Measurements from ENCODE around the gene HECTD1.

The HECTD1 gene

DNA sequence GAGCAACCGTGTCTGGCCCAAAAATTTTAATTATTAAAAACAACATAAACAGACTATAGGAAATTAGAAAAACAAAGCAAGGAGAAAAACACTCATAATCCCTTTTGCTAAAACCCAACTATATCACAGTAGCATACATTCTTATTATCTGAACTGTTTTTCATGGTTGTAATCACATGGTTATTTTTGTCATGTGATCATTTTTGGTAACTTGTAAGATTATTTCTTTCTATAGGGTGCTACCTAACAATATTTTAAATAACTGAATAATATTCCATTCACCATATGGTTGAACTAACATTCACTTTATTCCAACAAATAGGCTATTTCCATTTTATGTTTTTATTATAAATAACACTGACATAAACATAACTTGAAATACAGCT, 23.0 kb upstream of the HECTD1 start:
- Histone ChIP-seq H4K91ac (ENCODE audit: low read depth, low read length) (no peak overlapping the region), H3K27me3 (ENCODE audit: insufficient read depth, low read length) (no peaks in the 10 kb centered on the region), H3K4me2 (ENCODE audit: low read length) (no peak overlapping the region), H2AK5ac (ENCODE audit: low read length) (no peak overlapping the region), H2AFZ (ENCODE audit: insufficient read depth, low read length, poor library complexity) (no peak overlapping the region), H3K14ac (ENCODE audit: low read length) (no peak overlapping the region), H3K23ac (ENCODE audit: low read length) (no peak overlapping the region), H3K36me3 (ENCODE audit: control insufficient read depth in 1 of 2, insufficient read depth in 2 of 2, low read length in 2 of 2) (no peaks in the 10 kb centered on the region), H2BK12ac (ENCODE audit: low read length) (no peak overlapping the region), H3K79me2 (ENCODE audit: control insufficient read depth, insufficient read depth, low read length, poor library complexity) (no peaks in the 10 kb centered on the region), H3K9ac (ENCODE audit: low read length) (no peak overlapping the region), H3K79me1 (ENCODE audit: low read length) (no peaks in the 10 kb centered on the region), H2BK120ac (ENCODE audit: insufficient read depth, low read length, poor library complexity) (no peak overlapping the region), H2BK5ac (ENCODE audit: low read depth, low read length, poor library complexity) (no peak overlapping the region), H3K4me3 (ENCODE audit: low read depth, low read length) (no peak overlapping the region), H3K4me1 (ENCODE audit: control insufficient read depth in 1 of 2, insufficient read depth in 2 of 2, low read length in 2 of 2) (peaks cover 0 to 2% of the 10 kb centered on the region in 2 experiments), H3K18ac (ENCODE audit: low read length) (no peak overlapping the region), H3K9me3 (ENCODE audit: insufficient read depth, low read depth, low read length) (no peaks in the 10 kb centered on the region), H4K12ac (ENCODE audit: low read depth, low read length) (no peak overlapping the region), H3K4ac (ENCODE audit: low read depth, low read length) (no peak overlapping the region), H3K27ac (ENCODE audit: low read depth, low read length) (no peak overlapping the region), H4K8ac (ENCODE audit: low read depth, low read length) (no peak overlapping the region)
- WGBS (ENCODE audit: extremely low coverage, insufficient coverage, insufficient read length) = no CpG with 5 or more reads among the region's 1 CpG
- DNase-seq = no peak

GRCh38 chr14:31229638-31230572, 22.3 kb upstream of the HECTD1 start:
- H4K8ac ChIP-seq (ENCODE audit: low read depth, low read length) = no peak overlapping the region
- no peak overlapping the region for H2BK120ac ChIP-seq (ENCODE audit: insufficient read depth, low read length, poor library complexity)
- peak overlapping the region; percentile 51 for H3K4me2 ChIP-seq (ENCODE audit: low read length)
- no peak overlapping the region for H2AK5ac ChIP-seq (ENCODE audit: low read length)
- no peak overlapping the region for H2BK12ac ChIP-seq (ENCODE audit: low read length)
- no peaks in the 10 kb centered on the region for H3K79me1 ChIP-seq (ENCODE audit: low read length)
- no peaks in the 10 kb centered on the region for H3K9me3 ChIP-seq (ENCODE audit: insufficient read depth, low read depth, low read length)
- no peak overlapping the region for H3K9ac ChIP-seq (ENCODE audit: low read length)
- H3K79me2 ChIP-seq (ENCODE audit: control insufficient read depth, insufficient read depth, low read length, poor library complexity) = no peaks in the 10 kb centered on the region
- H4K91ac ChIP-seq (ENCODE audit: low read depth, low read length) = no peak overlapping the region
- H3K18ac ChIP-seq (ENCODE audit: low read length) = no peak overlapping the region
- DNase-seq = peak; percentile 90 to 98
- H3K27me3 ChIP-seq (ENCODE audit: insufficient read depth, low read length) = no peaks in the 10 kb centered on the region
- no peak overlapping the region for H3K4me3 ChIP-seq (ENCODE audit: low read depth, low read length)
- no peak overlapping the region for H2AFZ ChIP-seq (ENCODE audit: insufficient read depth, low read length, poor library complexity)
- H3K4me1 ChIP-seq (ENCODE audit: control insufficient read depth in 1 of 2, insufficient read depth in 2 of 2, low read length in 2 of 2) = peaks cover 0 to 2% of the 10 kb centered on the region in 2 experiments
- no peak overlapping the region for H3K23ac ChIP-seq (ENCODE audit: low read length)
- WGBS (ENCODE audit: extremely low coverage, insufficient coverage, insufficient read length) = no CpG with 5 or more reads among the region's 17 CpGs
- H3K14ac ChIP-seq (ENCODE audit: low read length) = no peak overlapping the region
- no peak overlapping the region for H3K4ac ChIP-seq (ENCODE audit: low read depth, low read length)
- no peaks in the 10 kb centered on the region for H3K36me3 ChIP-seq (ENCODE audit: control insufficient read depth in 1 of 2, insufficient read depth in 2 of 2, low read length in 2 of 2)
- no peak overlapping the region for H2BK5ac ChIP-seq (ENCODE audit: low read depth, low read length, poor library complexity)
- no peak overlapping the region for H4K12ac ChIP-seq (ENCODE audit: low read depth, low read length)
- H3K27ac ChIP-seq (ENCODE audit: low read depth, low read length) = no peak overlapping the region

- no peak overlapping the region for H2AFZ ChIP-seq (ENCODE audit: insufficient read depth, low read length, poor library complexity)
- H3K4me3 ChIP-seq (ENCODE audit: low read depth, low read length) = no peak overlapping the region
- H2BK12ac ChIP-seq (ENCODE audit: low read length) = no peak overlapping the region
Observed at GRCh38 chr14:31229009-31229408, 21.4 kb upstream of the HECTD1 start.

GRCh38 chr14:31228533-31228932, 20.9 kb upstream of the HECTD1 start:
- H3K27ac ChIP-seq (ENCODE audit: low read depth, low read length) = no peak overlapping the region

More at GRCh38 chr14:31229009-31229408, 21.4 kb upstream of the HECTD1 start:
- H4K8ac ChIP-seq (ENCODE audit: low read depth, low read length) = no peak overlapping the region
- H3K14ac ChIP-seq (ENCODE audit: low read length) = no peak overlapping the region
- H3K4me1 ChIP-seq (ENCODE audit: control insufficient read depth in 1 of 2, insufficient read depth in 2 of 2, low read length in 2 of 2) = peaks cover 0 to 2% of the 10 kb centered on the region in 2 experiments
- no peaks in the 10 kb centered on the region for H3K36me3 ChIP-seq (ENCODE audit: control insufficient read depth in 1 of 2, insufficient read depth in 2 of 2, low read length in 2 of 2)
- H3K79me2 ChIP-seq (ENCODE audit: control insufficient read depth, insufficient read depth, low read length, poor library complexity) = no peaks in the 10 kb centered on the region
- no peak for DNase-seq
- no peak overlapping the region for H3K27ac ChIP-seq (ENCODE audit: low read depth, low read length)
- H3K4ac ChIP-seq (ENCODE audit: low read depth, low read length) = no peak overlapping the region
- no peak overlapping the region for H4K12ac ChIP-seq (ENCODE audit: low read depth, low read length)
- no peak overlapping the region for H3K9ac ChIP-seq (ENCODE audit: low read length)
- no peak overlapping the region for H3K4me2 ChIP-seq (ENCODE audit: low read length)
- no peaks in the 10 kb centered on the region for H3K9me3 ChIP-seq (ENCODE audit: insufficient read depth, low read depth, low read length)
- no peak overlapping the region for H2BK5ac ChIP-seq (ENCODE audit: low read depth, low read length, poor library complexity)
- H3K23ac ChIP-seq (ENCODE audit: low read length) = no peak overlapping the region
- H3K27me3 ChIP-seq (ENCODE audit: insufficient read depth, low read length) = no peaks in the 10 kb centered on the region
- H4K91ac ChIP-seq (ENCODE audit: low read depth, low read length) = no peak overlapping the region
- H2BK120ac ChIP-seq (ENCODE audit: insufficient read depth, low read length, poor library complexity) = no peak overlapping the region
- H3K18ac ChIP-seq (ENCODE audit: low read length) = no peak overlapping the region
- no peak overlapping the region for H2AK5ac ChIP-seq (ENCODE audit: low read length)
- no peaks in the 10 kb centered on the region for H3K79me1 ChIP-seq (ENCODE audit: low read length)

More at GRCh38 chr14:31228533-31228932, 20.9 kb upstream of the HECTD1 start:
- H3K4ac ChIP-seq (ENCODE audit: low read depth, low read length) = no peak overlapping the region
- no peak overlapping the region for H3K18ac ChIP-seq (ENCODE audit: low read length)
- no peaks in the 10 kb centered on the region for H3K9me3 ChIP-seq (ENCODE audit: insufficient read depth, low read depth, low read length)
- no peak overlapping the region for H3K9ac ChIP-seq (ENCODE audit: low read length)
- no peak for DNase-seq
- no peak overlapping the region for H3K23ac ChIP-seq (ENCODE audit: low read length)
- H3K14ac ChIP-seq (ENCODE audit: low read length) = no peak overlapping the region
- no peak overlapping the region for H2BK5ac ChIP-seq (ENCODE audit: low read depth, low read length, poor library complexity)
- H3K4me2 ChIP-seq (ENCODE audit: low read length) = no peak overlapping the region
- no peak overlapping the region for H4K12ac ChIP-seq (ENCODE audit: low read depth, low read length)
- no peak overlapping the region for H4K91ac ChIP-seq (ENCODE audit: low read depth, low read length)
- H2BK120ac ChIP-seq (ENCODE audit: insufficient read depth, low read length, poor library complexity) = no peak overlapping the region
- H3K27me3 ChIP-seq (ENCODE audit: insufficient read depth, low read length) = no peaks in the 10 kb centered on the region
- no peaks in the 10 kb centered on the region for H3K79me1 ChIP-seq (ENCODE audit: low read length)
- H2AK5ac ChIP-seq (ENCODE audit: low read length) = no peak overlapping the region
- no peak overlapping the region for H3K4me3 ChIP-seq (ENCODE audit: low read depth, low read length)
- no peaks in the 10 kb centered on the region for H3K79me2 ChIP-seq (ENCODE audit: control insufficient read depth, insufficient read depth, low read length, poor library complexity)
- H3K4me1 ChIP-seq (ENCODE audit: control insufficient read depth in 1 of 2, insufficient read depth in 2 of 2, low read length in 2 of 2) = peaks cover 0 to 2% of the 10 kb centered on the region in 2 experiments
- no peaks in the 10 kb centered on the region for H3K36me3 ChIP-seq (ENCODE audit: control insufficient read depth in 1 of 2, insufficient read depth in 2 of 2, low read length in 2 of 2)
- no peak overlapping the region for H2AFZ ChIP-seq (ENCODE audit: insufficient read depth, low read length, poor library complexity)
- no peak overlapping the region for H4K8ac ChIP-seq (ENCODE audit: low read depth, low read length)
- no peak overlapping the region for H2BK12ac ChIP-seq (ENCODE audit: low read length)
